Brain microvascular endothelial cell (primary cell): ENCODE results near the gene CREB3L4.

ENCODE experiments used
- DNase-seq: peaks from one replicate; pipeline ENCODE4 v3.0.0-alpha.2; 2020
- H3K27ac ChIP-seq: fragments of 250-450 bp; sonication (Bioruptor Pico); 2 replicates; pipeline ENCODE4 v1.5.1; 2020; ENCODE audit warnings: mild to moderate bottlenecking, moderate library complexity
- H3K27me3 ChIP-seq: fragments of 250-450 bp; sonication (Bioruptor Pico); replicated peaks from 2 replicates; pipeline ENCODE4 v1.5.1; 2020; ENCODE audit warnings: mild to moderate bottlenecking
- H3K36me3 ChIP-seq: fragments of 250-450 bp; sonication (Bioruptor Pico); replicated peaks from 2 replicates; pipeline ENCODE4 v1.5.1; 2020; ENCODE audit warnings: mild to moderate bottlenecking
- H3K4me3 ChIP-seq: 2 replicates; pipeline ENCODE4 v1.5.1; 2011; ENCODE audit warnings: low read depth, mild to moderate bottlenecking, control low read depth, low read length, moderate library complexity
- CTCF ChIP-seq: IDR thresholded peaks from 2 replicates; pipeline ENCODE4 v1.5.1; 2011; ENCODE audit warnings: low read depth, mild to moderate bottlenecking, moderate library complexity, low read length, control low read depth, inconsistent platforms; ENCODE audit errors: missing control alignments
- in situ Hi-C: cut with HindIII; loops from 2 replicates; pipeline ENCODE4 v1.10.0; 2017; ENCODE audit warnings: low sequenced_read_pairs, low pct_ligation_motif_present

The CREB3L4 gene

GRCh38 chr1:153959454-153959853, 8.2 kb upstream of the CREB3L4 start:
- no peak for TF ChIP-seq CTCF
- Histone ChIP-seq H3K4me3 (no peak overlapping the region), H3K27me3 (no peaks in the 10 kb centered on the region), H3K36me3 (peaks cover 2% of the 10 kb centered on the region), H3K27ac (no peak overlapping the region)
- in situ Hi-C loops = no loop called here
- no peak for DNase-seq

- no peak overlapping the region for H3K4me3 ChIP-seq
- in situ Hi-C loops = no loop called here
- peaks cover 2% of the 10 kb centered on the region for H3K36me3 ChIP-seq
- H3K27me3 ChIP-seq = no peaks in the 10 kb centered on the region
- TF ChIP-seq CTCF = no peak
- DNase-seq = no peak
- no peak overlapping the region for H3K27ac ChIP-seq
Measured at GRCh38 chr1:153960206-153960605, 7.5 kb upstream of the CREB3L4 start.

GRCh38 chr1:153961421-153961820, 6.3 kb upstream of the CREB3L4 start:
- in situ Hi-C loops = no loop called here
- DNase-seq = no peak
- TF ChIP-seq CTCF = no peak
- Histone ChIP-seq H3K36me3 (peaks cover 2% of the 10 kb centered on the region), H3K27ac (no peak overlapping the region), H3K27me3 (no peaks in the 10 kb centered on the region), H3K4me3 (no peak overlapping the region)

- Histone ChIP-seq H3K27me3 (no peaks in the 10 kb centered on the region), H3K4me3 (peak overlapping the region; percentile 81), H3K36me3 (peaks cover 2% of the 10 kb centered on the region), H3K27ac (peak overlapping the region; percentile 85)
- no peak for DNase-seq
- in situ Hi-C loops = no loop called here
- TF ChIP-seq CTCF = no peak
Measured at GRCh38 chr1:153962088-153963029, 5.3 kb upstream of the CREB3L4 start.

- Histone ChIP-seq H3K36me3 (peaks cover 2% of the 10 kb centered on the region), H3K27ac (peak within 1 kb of the TSS; percentile 85), H3K4me3 (peak within 1 kb of the TSS; percentile 81), H3K27me3 (no peaks in the 10 kb centered on the region)
- peak; percentile 96 for DNase-seq
- TF ChIP-seq CTCF = no peak
- in situ Hi-C loops = no loop called here
Measured at GRCh38 chr1:153963030-153963849, 4.5 kb upstream of the CREB3L4 start, which contains the start of gene SLC39A1. Gene SLC39A1 (minus strand): TSS chr1:153963537. CDS start chr1:153962715, 822 bp downstream.
